Measurements from ENCODE around the gene DUSP19. TPM values are rescaled to one million over a fixed set of nuclear protein-coding genes. Genes with fewer than 3 reads are reported as not detected.

DUSP19 gene
- total and polyA plus RNA-seq, 8 donors = 1.0 to 3.8 (median 1.9) TPM

DNA sequence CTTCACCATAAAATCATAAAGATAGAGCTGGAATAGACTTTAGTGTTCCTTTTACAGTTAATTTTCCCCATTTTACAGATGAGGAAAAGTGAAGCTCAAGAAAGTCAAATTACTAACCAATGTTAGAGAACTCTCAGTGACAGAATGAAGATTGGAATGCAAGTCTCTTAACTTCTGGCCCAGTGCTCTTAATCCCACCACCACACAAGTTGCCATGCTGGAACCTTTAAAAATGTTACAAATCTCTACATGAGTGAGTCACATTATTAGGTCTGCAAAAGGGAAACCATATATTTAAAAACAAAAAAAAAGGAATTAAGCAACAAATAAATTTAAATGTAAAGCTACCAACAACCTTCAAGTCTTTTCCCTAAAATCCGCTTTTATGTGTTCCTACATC, 43.7 kb upstream of the DUSP19 start:
- 83 to 100% methylated on average over 1 of the region's 1 CpG for WGBS, 2 donors
- Histone ChIP-seq H3K4me3 (no peak overlapping the region), H3K4me1 (peaks cover 25 to 62% (median 56%) of the 10 kb centered on the region in 3 donors), H3K9me3 (no peaks in the 10 kb centered on the region), H3K27me3 (no peaks in the 10 kb centered on the region), H3K27ac (no peak overlapping the region), H3K36me3 (no peaks in the 10 kb centered on the region)
- no peak for FAIRE-seq
- TF ChIP-seq, protein P1, sequence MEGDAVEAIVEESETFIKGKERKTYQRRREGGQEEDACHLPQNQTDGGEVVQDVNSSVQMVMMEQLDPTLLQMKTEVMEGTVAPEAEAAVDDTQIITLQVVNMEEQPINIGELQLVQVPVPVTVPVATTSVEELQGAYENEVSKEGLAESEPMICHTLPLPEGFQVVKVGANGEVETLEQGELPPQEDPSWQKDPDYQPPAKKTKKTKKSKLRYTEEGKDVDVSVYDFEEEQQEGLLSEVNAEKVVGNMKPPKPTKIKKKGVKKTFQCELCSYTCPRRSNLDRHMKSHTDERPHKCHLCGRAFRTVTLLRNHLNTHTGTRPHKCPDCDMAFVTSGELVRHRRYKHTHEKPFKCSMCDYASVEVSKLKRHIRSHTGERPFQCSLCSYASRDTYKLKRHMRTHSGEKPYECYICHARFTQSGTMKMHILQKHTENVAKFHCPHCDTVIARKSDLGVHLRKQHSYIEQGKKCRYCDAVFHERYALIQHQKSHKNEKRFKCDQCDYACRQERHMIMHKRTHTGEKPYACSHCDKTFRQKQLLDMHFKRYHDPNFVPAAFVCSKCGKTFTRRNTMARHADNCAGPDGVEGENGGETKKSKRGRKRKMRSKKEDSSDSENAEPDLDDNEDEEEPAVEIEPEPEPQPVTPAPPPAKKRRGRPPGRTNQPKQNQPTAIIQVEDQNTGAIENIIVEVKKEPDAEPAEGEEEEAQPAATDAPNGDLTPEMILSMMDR (IDR thresholded peaks at IDR 0.05) = no peak
- intact Hi-C loops (cut with DNase I) = no loop called here
- no peak for ATAC-seq
- no peak for DNase-seq

DNA sequence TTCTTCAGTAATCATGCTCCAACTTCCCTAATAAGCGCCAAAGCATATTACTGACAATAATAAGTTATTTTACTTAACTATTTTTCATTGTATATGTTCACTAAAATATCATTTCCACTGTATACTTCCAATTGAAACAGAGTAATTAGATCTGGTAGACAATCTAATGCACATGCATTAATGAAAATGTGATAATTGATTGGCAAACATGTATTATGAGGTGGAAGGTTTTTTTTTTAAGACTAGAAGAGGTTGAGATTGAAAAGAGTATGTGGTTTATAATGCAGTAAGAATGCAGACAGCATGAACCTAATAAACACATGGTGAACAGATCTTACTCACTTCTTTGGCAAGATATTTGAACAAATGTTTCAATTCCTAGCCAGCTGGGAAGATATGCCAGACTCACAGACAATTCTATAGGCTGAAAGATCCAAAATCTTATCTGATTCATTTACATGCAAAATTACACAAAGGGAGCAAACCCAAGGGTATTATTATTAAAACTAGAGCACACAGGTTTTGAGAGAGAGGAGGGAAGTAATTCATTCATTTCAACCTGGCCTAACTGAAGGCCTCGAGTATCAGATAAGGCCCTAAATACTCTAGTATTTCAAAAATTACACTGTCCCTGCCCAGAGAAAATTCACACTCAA, 43.1 kb upstream of the DUSP19 start:
- Histone ChIP-seq H3K36me3 (no peaks in the 10 kb centered on the region), H3K27ac (peak overlapping the region in 2 of 4 donors; percentile 99), H3K27me3 (no peaks in the 10 kb centered on the region), H3K9me3 (no peaks in the 10 kb centered on the region), H3K4me1 (peaks cover 25 to 62% (median 54%) of the 10 kb centered on the region in 3 donors), H3K4me3 (peak overlapping the region in 2 of 4 donors; percentile 64 to 82)
- TF ChIP-seq, protein P1 (IDR thresholded peaks at IDR 0.05) = no peak
- ATAC-seq (no peak), DNase-seq (no peak), FAIRE-seq (peak; percentile 57)
- intact Hi-C loops (cut with DNase I) = no loop called here
- WGBS, 2 donors = 40 to 45% methylated on average over 2 of the region's 2 CpGs

DNA sequence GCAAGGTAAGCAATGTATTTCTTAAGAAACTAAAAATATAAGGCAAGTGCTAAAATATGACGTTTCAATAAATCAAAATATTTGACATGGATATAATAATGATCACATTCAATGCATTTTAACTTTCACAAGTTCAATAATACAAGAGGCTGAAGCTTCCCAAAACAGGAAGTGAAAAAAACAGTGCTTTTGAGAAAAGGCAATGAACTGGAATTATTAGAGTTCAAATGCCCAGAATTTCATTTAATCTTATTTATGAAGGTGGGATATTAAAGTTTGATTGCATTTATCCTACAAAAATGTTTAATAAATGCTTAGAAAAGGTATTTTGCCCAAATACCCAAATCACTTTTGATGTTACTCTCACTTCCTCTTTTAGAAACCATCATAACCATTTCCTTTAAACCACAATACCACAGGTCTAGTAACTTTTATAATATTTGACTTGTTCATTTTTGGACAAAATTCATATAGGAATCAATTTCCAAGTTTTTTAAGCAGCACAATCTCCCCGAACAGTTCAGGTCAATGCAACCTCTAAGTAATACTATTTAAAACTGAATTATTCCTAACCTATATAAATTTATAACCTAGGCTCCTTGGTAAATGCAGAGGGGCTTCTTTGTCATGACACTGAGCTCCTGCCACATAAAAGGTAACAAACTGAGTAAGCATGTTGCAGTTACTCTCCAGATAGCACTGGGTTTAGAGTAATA, 42.4 kb upstream of the DUSP19 start:
- Histone ChIP-seq H3K27ac (peak overlapping the region in 2 of 4 donors; percentile 99), H3K9me3 (no peaks in the 10 kb centered on the region), H3K27me3 (no peaks in the 10 kb centered on the region), H3K4me1 (peaks cover 25 to 55% (median 50%) of the 10 kb centered on the region in 3 donors), H3K4me3 (peak overlapping the region in 2 of 4 donors; percentile 64 to 82), H3K36me3 (no peaks in the 10 kb centered on the region)
- 7 to 13% methylated on average over 2 of the region's 2 CpGs for WGBS, 2 donors
- intact Hi-C loops (cut with DNase I) = no loop called here
- TF ChIP-seq, protein P1 (IDR thresholded peaks at IDR 0.05) = no peak
- DNase-seq (no peak), ATAC-seq (no peak), FAIRE-seq (no peak)

DNA sequence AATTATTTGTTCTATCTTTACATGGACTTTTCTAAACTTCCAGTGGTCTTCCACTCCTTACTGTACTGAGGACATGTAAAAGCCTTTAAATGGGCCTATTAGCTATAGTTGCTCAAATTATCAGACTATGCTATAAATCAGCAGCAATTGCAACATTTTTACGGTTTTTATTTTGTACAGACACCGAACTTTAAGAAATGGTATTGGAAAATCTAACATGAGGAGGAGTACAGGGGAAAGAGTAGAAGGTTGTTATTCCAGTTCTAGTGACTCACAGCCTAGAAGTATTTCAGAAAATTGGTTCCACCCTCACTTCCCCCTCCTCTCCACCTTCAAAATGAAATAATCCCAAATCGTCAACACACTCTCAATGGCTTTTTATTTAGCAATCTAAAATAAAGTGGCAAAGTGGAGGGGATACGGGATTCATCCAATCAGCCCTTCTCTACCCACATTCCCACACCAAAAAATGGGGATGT, 41.4 kb upstream of the DUSP19 start:
- Histone ChIP-seq H3K4me3 (peak overlapping the region; percentile 64 to 82 (median 76)), H3K9me3 (no peaks in the 10 kb centered on the region), H3K36me3 (no peaks in the 10 kb centered on the region), H3K4me1 (peaks cover 25 to 46% (median 40%) of the 10 kb centered on the region in 3 donors), H3K27ac (peak overlapping the region; percentile 92 to 99 (median 97)), H3K27me3 (no peaks in the 10 kb centered on the region)
- ATAC-seq = peak; percentile 31 to 60 (median 36)
- intact Hi-C loops (cut with DNase I) = no loop called here
- WGBS, 2 donors = 1 to 5% methylated on average over 4 of the region's 4 CpGs
- peak; percentile 20 for FAIRE-seq
- TF ChIP-seq, protein P1 (IDR thresholded peaks at IDR 0.05) = no peak
- no peak for DNase-seq

Data from pancreas (tissue), 10 donors.